DOHH2 (cell line): ENCODE measurements around the gene ALOX5AP.
"Not testable (repeated sequence)": the region's sequence is repeated elsewhere in the genome, so short reads cannot be mapped to it uniquely, and the experiment has no call there.

Experiments
- H3F3A ChIP-seq: fragments of 200-600 bp; sonication (generic), shearing (Covaris generic); 2 replicates; pipeline ENCODE4 v1.6.0; 2016; ENCODE audit warnings: antibody characterized with exemption, mild to moderate bottlenecking; ENCODE audit not compliant: control insufficient read depth, insufficient read depth
- H3K27ac ChIP-seq: fragments of 200-600 bp; sonication (generic); 2 replicates; pipeline ENCODE4 v1.5.1; 2014; ENCODE audit warnings: low read depth, mild to moderate bottlenecking, low read length, moderate library complexity
- H3K27me3 ChIP-seq: fragments of 200-600 bp; sonication (generic); 2 replicates; pipeline ENCODE4 v1.6.1; 2014; ENCODE audit warnings: mild to moderate bottlenecking, low read length, mixed read lengths; ENCODE audit not compliant: control insufficient read depth
- H3K36me3 ChIP-seq: fragments of 200-600 bp; sonication (generic); 2 replicates; pipeline ENCODE4 v1.6.1; 2014; ENCODE audit warnings: mild to moderate bottlenecking, low read length, moderate library complexity, mixed read lengths; ENCODE audit not compliant: control insufficient read depth
- H3K4me1 ChIP-seq: fragments of 200-600 bp; sonication (generic); 2 replicates; pipeline ENCODE4 v1.6.1; 2014; ENCODE audit warnings: mild to moderate bottlenecking, low read length, mixed read lengths; ENCODE audit not compliant: control insufficient read depth
- H3K4me2 ChIP-seq: fragments of 200-600 bp; sonication (generic); 2 replicates; pipeline ENCODE4 v1.6.0; 2014; ENCODE audit warnings: mild to moderate bottlenecking, low read length, moderate library complexity
- H3K4me3 ChIP-seq: fragments of 200-600 bp; sonication (generic); 2 replicates; pipeline ENCODE4 v1.5.1; 2014; ENCODE audit warnings: mild to moderate bottlenecking, low read length, mixed read lengths
- H3K79me2 ChIP-seq: fragments of 200-600 bp; sonication (generic); 2 replicates; pipeline ENCODE4 v1.6.1; 2014; ENCODE audit warnings: mild to moderate bottlenecking, low read length, mixed read lengths; ENCODE audit not compliant: control insufficient read depth
- H3K9me2 ChIP-seq: fragments of 200-600 bp; sonication (generic); replicated peaks from 2 replicates; pipeline ENCODE4 v1.6.1; 2014; ENCODE audit warnings: mild to moderate bottlenecking, low read length, mixed read lengths; ENCODE audit not compliant: control insufficient read depth
- H3K9me3 ChIP-seq: fragments of 200-600 bp; sonication (generic); 2 replicates; pipeline ENCODE4 v1.6.1; 2014; ENCODE audit warnings: antibody characterized with exemption, low read length, mixed read lengths; ENCODE audit not compliant: control insufficient read depth, insufficient read depth
- H4K20me1 ChIP-seq: fragments of 200-600 bp; sonication (generic); 2 replicates; pipeline ENCODE4 v1.6.0; 2014; ENCODE audit warnings: low read depth, mild to moderate bottlenecking, antibody characterized with exemption, low read length, moderate library complexity; ENCODE audit not compliant: control insufficient read depth, insufficient read depth
- EZH2phosphoT487 ChIP-seq: fragments of 200-600 bp; sonication (generic); IDR thresholded peaks from 2 replicates; pipeline ENCODE4 v1.6.1; 2017; ENCODE audit warnings: borderline replicate concordance, mild to moderate bottlenecking, antibody characterized with exemption, low read length, moderate library complexity, mixed read lengths
- TF ChIP-seq, protein P1 (sequence below): fragments of 200-600 bp; sonication (generic); IDR thresholded peaks from one replicate; pipeline ENCODE4 v1.5.1; 2014; ENCODE audit warnings: antibody characterized with exemption, mild to moderate bottlenecking, low read depth, low read length; ENCODE audit not compliant: poor library complexity, severe bottlenecking

ALOX5AP gene

DNA sequence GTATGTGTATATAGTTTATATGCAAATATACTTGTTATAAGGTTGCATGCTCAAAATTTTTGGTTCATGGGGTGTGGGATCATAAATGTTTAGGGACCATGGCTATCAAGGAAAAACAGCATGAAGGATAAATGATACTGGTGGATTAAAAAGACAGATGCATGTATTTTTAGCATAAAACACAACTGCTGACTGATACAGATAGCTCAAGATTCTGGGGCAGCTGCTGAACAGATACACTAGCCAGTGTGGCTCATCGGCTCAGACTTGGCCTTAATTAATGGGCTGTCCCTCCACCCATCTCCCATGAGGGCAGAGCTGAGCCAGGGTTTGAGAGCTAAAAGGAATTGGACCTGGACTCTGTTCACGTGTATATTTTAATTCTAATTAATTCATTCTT, 11.4 kb downstream of the ALOX5AP start:
- Histone ChIP-seq H3K79me2 (no peaks in the 10 kb centered on the region), H3K4me1 (peaks cover 11% of the 10 kb centered on the region; the same call in 1 of the 2 replicates), H4K20me1 (no peaks in the 10 kb centered on the region), H3K4me3 (no peak overlapping the region), H3K4me2 (no peak overlapping the region), H3K27me3 (no peaks in the 10 kb centered on the region), H3K9me2 (no peaks in the 10 kb centered on the region), H3F3A (no peaks in the 10 kb centered on the region), H3K9me3 (no peaks in the 10 kb centered on the region), H3K27ac (no peak overlapping the region), H3K36me3 (peaks cover 52% of the 10 kb centered on the region)
- TF ChIP-seq EZH2phosphoT487 = no peak
- TF ChIP-seq, protein P1, sequence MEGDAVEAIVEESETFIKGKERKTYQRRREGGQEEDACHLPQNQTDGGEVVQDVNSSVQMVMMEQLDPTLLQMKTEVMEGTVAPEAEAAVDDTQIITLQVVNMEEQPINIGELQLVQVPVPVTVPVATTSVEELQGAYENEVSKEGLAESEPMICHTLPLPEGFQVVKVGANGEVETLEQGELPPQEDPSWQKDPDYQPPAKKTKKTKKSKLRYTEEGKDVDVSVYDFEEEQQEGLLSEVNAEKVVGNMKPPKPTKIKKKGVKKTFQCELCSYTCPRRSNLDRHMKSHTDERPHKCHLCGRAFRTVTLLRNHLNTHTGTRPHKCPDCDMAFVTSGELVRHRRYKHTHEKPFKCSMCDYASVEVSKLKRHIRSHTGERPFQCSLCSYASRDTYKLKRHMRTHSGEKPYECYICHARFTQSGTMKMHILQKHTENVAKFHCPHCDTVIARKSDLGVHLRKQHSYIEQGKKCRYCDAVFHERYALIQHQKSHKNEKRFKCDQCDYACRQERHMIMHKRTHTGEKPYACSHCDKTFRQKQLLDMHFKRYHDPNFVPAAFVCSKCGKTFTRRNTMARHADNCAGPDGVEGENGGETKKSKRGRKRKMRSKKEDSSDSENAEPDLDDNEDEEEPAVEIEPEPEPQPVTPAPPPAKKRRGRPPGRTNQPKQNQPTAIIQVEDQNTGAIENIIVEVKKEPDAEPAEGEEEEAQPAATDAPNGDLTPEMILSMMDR = no peak

- Histone ChIP-seq H3K36me3 (peaks cover 54% of the 10 kb centered on the region), H3K4me1 (peaks cover 11% of the 10 kb centered on the region; the same call in 1 of the 2 replicates)
- H3K4me3 ChIP-seq, H3K9me2 ChIP-seq, H3K9me3 ChIP-seq, H3K4me2 ChIP-seq, H3K27me3 ChIP-seq, H3F3A ChIP-seq, H4K20me1 ChIP-seq, H3K27ac ChIP-seq, H3K79me2 ChIP-seq: not testable (repeated sequence)
Observed at GRCh38 chr13:30747845-30748244, 12.5 kb downstream of the ALOX5AP start.

DNA sequence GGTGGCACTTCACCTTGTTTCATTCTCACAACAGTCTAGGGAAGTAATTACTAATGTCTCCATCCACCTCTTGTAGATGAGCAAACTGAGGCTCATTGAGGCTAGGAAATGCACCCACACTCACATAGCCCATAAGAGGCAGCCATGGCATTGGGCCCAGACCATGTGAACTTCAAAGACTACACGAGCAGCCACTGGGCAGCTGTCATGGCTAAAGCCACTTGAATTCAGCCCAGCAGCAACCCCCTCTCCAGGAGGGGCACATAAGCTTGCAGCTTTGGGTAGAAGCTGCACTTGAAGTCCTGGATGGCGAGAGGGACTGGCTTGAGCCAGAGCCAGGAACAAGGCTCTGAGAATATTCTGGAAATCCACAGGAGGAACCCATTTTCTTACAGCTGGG, 13.4 kb downstream of the ALOX5AP start:
- Histone ChIP-seq H3K27me3 (no peaks in the 10 kb centered on the region), H3K27ac (no peak overlapping the region), H3K9me2 (no peaks in the 10 kb centered on the region), H3K79me2 (no peaks in the 10 kb centered on the region), H3K4me2 (no peak overlapping the region), H3K4me3 (no peak overlapping the region), H3K4me1 (peaks cover 6% of the 10 kb centered on the region; the same call in 1 of the 2 replicates), H4K20me1 (no peaks in the 10 kb centered on the region), H3K36me3 (peaks cover 53% of the 10 kb centered on the region), H3F3A (no peaks in the 10 kb centered on the region), H3K9me3 (no peaks in the 10 kb centered on the region)
- TF ChIP-seq EZH2phosphoT487 = no peak
- TF ChIP-seq, protein P1 = no peak

DNA sequence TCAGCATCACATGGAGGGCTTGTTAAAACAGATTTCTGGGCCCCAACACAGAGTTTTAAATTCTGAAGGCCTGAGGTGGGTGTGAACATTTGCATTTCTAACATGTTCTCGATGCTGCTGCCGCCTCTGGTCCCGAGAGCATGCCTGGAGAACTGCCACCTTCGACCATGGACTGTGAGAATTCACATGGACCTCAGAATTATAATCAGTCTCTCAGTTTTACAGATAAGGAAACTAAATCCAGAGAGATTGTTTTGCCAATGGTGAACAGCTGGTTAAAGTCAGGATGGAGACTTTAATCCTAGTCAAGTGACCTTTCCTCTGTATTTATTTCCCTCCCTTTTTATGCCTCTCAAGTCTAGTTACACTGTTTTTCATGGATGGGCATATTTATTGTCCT, 14.7 kb downstream of the ALOX5AP start:
- H3K27ac ChIP-seq = no peak overlapping the region
- no peaks in the 10 kb centered on the region for H3K27me3 ChIP-seq
- TF ChIP-seq EZH2phosphoT487 = no peak
- TF ChIP-seq, protein P1 = no peak
- peaks cover 40% of the 10 kb centered on the region for H3K36me3 ChIP-seq
- no peaks in the 10 kb centered on the region for H4K20me1 ChIP-seq
- H3K4me2 ChIP-seq = no peak overlapping the region
- no peaks in the 10 kb centered on the region for H3K9me2 ChIP-seq
- H3K4me3 ChIP-seq = no peak overlapping the region
- H3K9me3 ChIP-seq = no peaks in the 10 kb centered on the region
- no peaks in the 10 kb centered on the region for H3K4me1 ChIP-seq
- no peaks in the 10 kb centered on the region for H3K79me2 ChIP-seq
- no peaks in the 10 kb centered on the region for H3F3A ChIP-seq
